IMR-90 (cell line): Measurements from ENCODE around the gene TMEM45B. TPM values are rescaled to one million over a fixed set of nuclear protein-coding genes. Genes with fewer than 3 reads are reported as not detected.

Experiments
- ATAC-seq: fragments of 200-7000 bp; cut with Tn5 transposase; 2 replicates; pipeline ENCODE4 v1.9.1; 2020; ENCODE audit warnings: low read depth, mild to moderate bottlenecking, moderate library complexity
- BruUV-seq: library from RNA; stranded (reverse); fragments of 400-500 nt; replicated peaks from 2 replicates; lab custom pipeline; 2021; lab: Mats Ljungman, UMichigan
- CTCF ChIA-PET: fragments of 300-600 bp; formaldehyde crosslinking; extraction: SDS; loops from one replicate; lab custom pipeline; 2021; ENCODE audit warnings: antibody characterized with exemption; lab: Yijun Ruan, JAX
- POLR2A ChIA-PET: fragments of 300-600 bp; sonication (Branson Sonifier 250); formaldehyde crosslinking; loops from one replicate; lab custom pipeline; 2022; ENCODE audit warnings: antibody characterized with exemption; ENCODE audit not compliant: unreplicated experiment; lab: Charles Lee
- DNase-seq: peaks from one replicate; pipeline ENCODE4 v3.0.0; 2013
- H2AFZ ChIP-seq: replicated peaks from 2 replicates; pipeline ENCODE3; 2013; ENCODE audit warnings: low read length, mild to moderate bottlenecking; ENCODE audit not compliant: poor library complexity
- H2AK5ac ChIP-seq: 2 replicates; pipeline ENCODE4 v1.6.1; 2013; ENCODE audit warnings: low read depth, low read length, inconsistent platforms
- H2AK9ac ChIP-seq: replicated peaks from 2 replicates; pipeline ENCODE3; 2013; ENCODE audit warnings: mild to moderate bottlenecking, low read depth, low read length, moderate library complexity; ENCODE audit not compliant: poor library complexity
- H2BK120ac ChIP-seq: 2 replicates; pipeline ENCODE4 v1.6.1; 2013; ENCODE audit warnings: low read depth, low read length, inconsistent platforms
- H2BK15ac ChIP-seq: 3 replicates; pipeline ENCODE4 v1.6.1; 2013; ENCODE audit warnings: low read depth, low read length, inconsistent platforms
- H2BK20ac ChIP-seq: 2 replicates; pipeline ENCODE4 v1.6.1; 2013; ENCODE audit warnings: low read depth, mild to moderate bottlenecking, inconsistent platforms, low read length, moderate library complexity
- H2BK5ac ChIP-seq: 2 replicates; pipeline ENCODE4 v1.6.1; 2013; ENCODE audit warnings: mild to moderate bottlenecking, low read depth, low read length, inconsistent platforms; ENCODE audit not compliant: poor library complexity, severe bottlenecking
- H3K14ac ChIP-seq: replicated peaks from 2 replicates; pipeline ENCODE4 v1.6.1; 2013; ENCODE audit warnings: low read depth, low read length, inconsistent platforms
- H3K18ac ChIP-seq: 2 replicates; pipeline ENCODE4 v1.6.1; 2013; ENCODE audit warnings: low read depth, low read length, control low read depth
- H3K23ac ChIP-seq: 2 replicates; pipeline ENCODE4 v1.6.1; 2013; ENCODE audit warnings: low read depth, low read length, inconsistent platforms
- H3K27ac ChIP-seq: 2 replicates; pipeline ENCODE4 v1.5.1; 2013; ENCODE audit warnings: mild to moderate bottlenecking, control low read depth, low read length; ENCODE audit not compliant: insufficient read depth
- H3K27me3 ChIP-seq: 2 replicates; pipeline ENCODE4 v1.6.1; 2013; ENCODE audit warnings: low read length; ENCODE audit not compliant: control insufficient read depth, insufficient read depth
- H3K36me3 ChIP-seq: 2 replicates; pipeline ENCODE4 v1.6.1; 2013; ENCODE audit warnings: low read length, mixed read lengths; ENCODE audit not compliant: control insufficient read depth, insufficient read depth
- H3K4ac ChIP-seq: 2 replicates; pipeline ENCODE4 v1.6.1; 2013; ENCODE audit warnings: low read depth, low read length, inconsistent platforms
- H3K4me1 ChIP-seq: 2 replicates; pipeline ENCODE4 v1.6.1; 2013; ENCODE audit warnings: low read length, mixed read lengths; ENCODE audit not compliant: control insufficient read depth, insufficient read depth
- H3K4me2 ChIP-seq: 2 replicates; pipeline ENCODE4 v1.6.1; 2013; ENCODE audit warnings: low read depth, mild to moderate bottlenecking, control low read depth, low read length, moderate library complexity
- H3K4me3 ChIP-seq: 2 replicates; pipeline ENCODE4 v1.5.1; 2013; ENCODE audit warnings: low read depth, mild to moderate bottlenecking, control low read depth, low read length, moderate library complexity; ENCODE audit not compliant: insufficient read depth
- H3K56ac ChIP-seq: 2 replicates; pipeline ENCODE4 v1.6.1; 2013; ENCODE audit warnings: low read length, inconsistent platforms; ENCODE audit not compliant: insufficient read depth; ENCODE audit errors: extremely low read depth
- H3K79me1 ChIP-seq, 2 experiments: 2 replicates each; pipeline ENCODE4 v1.6.1; 2013; ENCODE audit warnings: low read length in 2 of 2, inconsistent platforms in 1 of 2, low read depth in 1 of 2
- H3K9ac ChIP-seq: 2 replicates; pipeline ENCODE4 v1.6.1; 2013; ENCODE audit warnings: low read depth, low read length, control low read depth
- H3K9me1 ChIP-seq: 2 replicates; pipeline ENCODE4 v1.6.1; 2013; ENCODE audit warnings: low read length, inconsistent platforms; ENCODE audit not compliant: insufficient read depth
- H3K9me3 ChIP-seq: 2 replicates; pipeline ENCODE4 v1.6.1; 2013; ENCODE audit warnings: low read length; ENCODE audit not compliant: control insufficient read depth, insufficient read depth
- H4K20me1 ChIP-seq: 2 replicates; pipeline ENCODE4 v1.6.1; 2013; ENCODE audit warnings: low read length, inconsistent platforms; ENCODE audit not compliant: insufficient read depth
- H4K5ac ChIP-seq: 2 replicates; pipeline ENCODE4 v1.6.1; 2013; ENCODE audit warnings: mild to moderate bottlenecking, low read depth, low read length, control low read depth
- H4K8ac ChIP-seq, 2 experiments: 2 replicates each; pipeline ENCODE4 v1.6.1; 2013; ENCODE audit warnings: low read depth in 2 of 2, low read length in 2 of 2, control low read depth in 1 of 2, inconsistent platforms in 1 of 2
- H4K91ac ChIP-seq: 2 replicates; pipeline ENCODE4 v1.6.1; 2013; ENCODE audit warnings: low read depth, low read length, inconsistent platforms; ENCODE audit not compliant: insufficient read depth
- BHLHE40 ChIP-seq: fragments of 150-350 bp; IDR thresholded peaks from 2 replicates; pipeline ENCODE4 v1.6.1; 2016; ENCODE audit warnings: mild to moderate bottlenecking, low read depth, low read length
- CEBPB ChIP-seq: IDR thresholded peaks from 2 replicates; pipeline ENCODE4 v1.6.1; 2012; ENCODE audit warnings: low read depth, low read length, improper control_type of control experiment
- CHD1 ChIP-seq: IDR thresholded peaks from 2 replicates; pipeline ENCODE4 v1.6.1; 2012; ENCODE audit warnings: low read depth, low read length, improper control_type of control experiment
- CTCF ChIP-seq: conservative IDR thresholded peaks from 2 replicates; pipeline ENCODE4 v1.5.1; 2012; ENCODE audit warnings: mild to moderate bottlenecking, low read depth, low read length, improper control_type of control experiment
- MAFK ChIP-seq: IDR thresholded peaks from 2 replicates; pipeline ENCODE4 v1.6.1; 2012; ENCODE audit warnings: low read depth, low read length, improper control_type of control experiment
- MAZ ChIP-seq: IDR thresholded peaks from 2 replicates; pipeline ENCODE4 v1.6.1; 2012; ENCODE audit warnings: low read depth, mild to moderate bottlenecking, low read length, improper control_type of control experiment, moderate library complexity, borderline replicate concordance
- MXI1 ChIP-seq: IDR thresholded peaks from 2 replicates; pipeline ENCODE4 v1.6.1; 2012; ENCODE audit warnings: low read depth, mild to moderate bottlenecking, low read length, moderate library complexity, borderline replicate concordance
- NFE2L2 ChIP-seq: fragments of 150-350 bp; IDR thresholded peaks from 2 replicates; pipeline ENCODE4 v1.6.1; 2016; ENCODE audit warnings: low read depth, mild to moderate bottlenecking, low read length
- POLR2A ChIP-seq: IDR thresholded peaks from 2 replicates; pipeline ENCODE4 v1.6.1; 2012; ENCODE audit warnings: mild to moderate bottlenecking, low read depth, low read length
- RCOR1 ChIP-seq: IDR thresholded peaks from 2 replicates; pipeline ENCODE4 v1.6.1; 2012; ENCODE audit warnings: mild to moderate bottlenecking, low read length, improper control_type of control experiment; ENCODE audit not compliant: insufficient replicate concordance
- RFX5 ChIP-seq: IDR thresholded peaks from 2 replicates; pipeline ENCODE4 v1.8.0; 2012; ENCODE audit warnings: low read depth, mild to moderate bottlenecking, low read length, moderate library complexity
- SMC3 ChIP-seq: fragments of 150-350 bp; IDR thresholded peaks from 2 replicates; pipeline ENCODE4 v1.6.1; 2016; ENCODE audit warnings: low read depth, mild to moderate bottlenecking, antibody characterized with exemption, low read length, moderate library complexity
- USF2 ChIP-seq: fragments of 150-350 bp; IDR thresholded peaks from 2 replicates; pipeline ENCODE4 v1.6.1; 2017; ENCODE audit warnings: mild to moderate bottlenecking, antibody characterized with exemption, low read length, low read depth
- WGBS, 2 experiments: methylation state at CpG; one replicate each; pipeline versions ENCODE4 v1.1.5 to v1.1.7; 2013; ENCODE audit warnings: missing lambda C conversion rate in 2 of 2; ENCODE audit not compliant: insufficient read length in 1 of 2; ENCODE audit errors: extremely low coverage in 2 of 2; 5-methylcytosine and 5-hydroxymethylcytosine counted together
- dilution Hi-C: fragments of 300-500 bp; cut with HindIII; formaldehyde crosslinking; loops from one replicate; pipeline ENCODE4 v1.14.3; 2018; ENCODE audit warnings: low sequenced_read_pairs; ENCODE audit not compliant: unreplicated experiment
- in situ Hi-C: fragments of 300-500 bp; cut with MboI; formaldehyde crosslinking; loops from 3 replicates; pipeline ENCODE4 v1.14.3; 2019; ENCODE audit warnings: low sequenced_read_pairs, inconsistent platforms, mixed read lengths
- intact Hi-C: fragments of 100-400 bp; cut with micrococcal nuclease; formaldehyde crosslinking; loops from 2 replicates; pipeline ENCODE4 v1.10.0; 2022
- polyA plus RNA-seq, 3 experiments: library from polyadenylated mRNA; depleted of rRNA; stranded (reverse); fragments of >200 nt; gene quantifications; 2 replicates each; pipeline ENCODE4 v1.2.3, GENCODE V29; 2012; ENCODE audit warnings: low replicate concordance in 1 of 3
- total RNA-seq: library from RNA; depleted of rRNA; stranded (reverse); fragments of >200 nt; gene quantifications from 2 replicates; pipeline ENCODE4 v1.2.3, GENCODE V29; 2012

Gene TMEM45B
- total and polyA plus RNA-seq, 2 of the 4 experiments (the other 2 are of a cell fraction): not detected

- CTCF ChIA-PET: no interaction called here
These were observed 1.9 kb downstream of the TMEM45B start for GRCh38 chr11:129817534-129818051.

More at GRCh38 chr11:129817534-129818051, 1.9 kb downstream of the TMEM45B start:
- DNase-seq (no peak), ATAC-seq (no peak)
- Histone ChIP-seq H2BK15ac (no peak overlapping the region), H3K79me1 (no peaks in the 10 kb centered on the region), H3K4me1 (no peaks in the 10 kb centered on the region), H3K4ac (no peak overlapping the region), H3K4me3 (no peak overlapping the region), H3K18ac (no peak overlapping the region), H3K9me3 (0 out of 2 replicates have a peak, but pooled peaks cover 2% of the 10 kb centered on the region), H3K27ac (no peak overlapping the region), H3K27me3 (peaks cover 22% of the 10 kb centered on the region), H4K8ac (no peak overlapping the region), H3K4me2 (no peak overlapping the region), H2AFZ (no peak overlapping the region), H3K14ac (no peak overlapping the region), H2BK20ac (no peak overlapping the region), H3K36me3 (no peaks in the 10 kb centered on the region), H3K9me1 (no peaks in the 10 kb centered on the region), H4K5ac (no peak overlapping the region), H3K23ac (no peak overlapping the region), H2AK9ac (no peak overlapping the region), H2BK5ac (no peak overlapping the region), H2AK5ac (no peak overlapping the region), H4K91ac (no peak overlapping the region), H3K9ac (no peak overlapping the region), H4K20me1 (no peaks in the 10 kb centered on the region), H2BK120ac (no peak overlapping the region), H3K56ac (no peak overlapping the region)
- in situ Hi-C loops (no loop called here), dilution Hi-C loops (no loop called here), intact Hi-C loops (no loop called here)
- TF ChIP-seq NFE2L2 (no peak), MXI1 (no peak), POLR2A (no peak), CHD1 (no peak), RCOR1 (no peak), MAZ (no peak), RFX5 (no peak), BHLHE40 (no peak), USF2 (no peak), CEBPB (no peak), CTCF (no peak), MAFK (no peak), SMC3 (no peak)
- POLR2A ChIA-PET: no interaction called here
- WGBS, 2 experiments: no CpG with 5 or more reads among the region's 1 CpG
- BruUV-seq: no TSS peak
